ENCODE measurements around the gene BCOR. TPM values are rescaled to one million over a fixed set of nuclear protein-coding genes. Genes with fewer than 3 reads are reported as not detected.
A peak's percentile ranks its signal among the peaks of the same experiment; 100 is the strongest.

BCOR gene
- total and polyA plus RNA-seq, 9 of the 15 experiments (the other 6 are each of a cell fraction or from before 2014, with no cell fraction given), result 27.5 to 113 (median 37.6) TPM

DNA sequence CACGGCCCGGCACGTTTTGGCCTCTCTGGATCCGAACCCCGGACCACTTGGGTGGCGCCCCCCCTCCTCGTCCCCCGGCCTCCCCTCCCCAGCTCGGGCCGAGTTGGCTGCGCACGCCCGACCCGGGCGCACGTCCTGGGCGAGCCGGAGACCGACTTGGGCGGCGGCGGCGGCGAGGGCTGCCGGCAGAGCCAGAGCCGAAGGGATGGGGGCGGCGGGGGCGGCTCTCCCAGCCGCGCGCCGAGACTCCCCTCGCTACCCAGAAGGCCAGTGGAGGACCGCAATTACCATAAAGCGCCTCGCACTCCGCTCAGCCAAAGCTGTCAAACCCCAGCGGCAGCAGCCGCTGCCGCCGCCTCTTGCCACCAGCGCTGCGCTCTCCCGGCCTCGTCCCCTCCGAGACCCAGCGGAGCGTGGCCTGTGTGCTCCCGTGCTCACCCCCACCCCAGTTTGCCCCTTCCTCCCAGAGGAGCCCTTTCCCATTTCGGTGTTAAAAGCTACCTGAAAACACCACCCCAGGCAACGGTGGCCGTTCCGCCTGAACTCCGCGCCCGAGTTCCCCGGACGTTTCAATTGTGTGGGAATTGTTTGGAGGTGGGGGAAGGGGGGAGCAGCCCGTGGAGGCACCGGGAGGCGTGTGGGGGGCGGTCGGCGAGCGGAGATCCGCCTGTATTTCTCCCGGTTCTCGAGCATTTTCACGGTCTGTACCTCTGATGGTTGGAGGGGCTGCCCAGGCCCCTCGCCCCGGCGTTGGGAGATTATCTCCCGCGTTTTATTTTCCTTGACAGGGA lies 701 bp upstream of the BCOR start (continued):
- TF ChIP-seq, protein P1, sequence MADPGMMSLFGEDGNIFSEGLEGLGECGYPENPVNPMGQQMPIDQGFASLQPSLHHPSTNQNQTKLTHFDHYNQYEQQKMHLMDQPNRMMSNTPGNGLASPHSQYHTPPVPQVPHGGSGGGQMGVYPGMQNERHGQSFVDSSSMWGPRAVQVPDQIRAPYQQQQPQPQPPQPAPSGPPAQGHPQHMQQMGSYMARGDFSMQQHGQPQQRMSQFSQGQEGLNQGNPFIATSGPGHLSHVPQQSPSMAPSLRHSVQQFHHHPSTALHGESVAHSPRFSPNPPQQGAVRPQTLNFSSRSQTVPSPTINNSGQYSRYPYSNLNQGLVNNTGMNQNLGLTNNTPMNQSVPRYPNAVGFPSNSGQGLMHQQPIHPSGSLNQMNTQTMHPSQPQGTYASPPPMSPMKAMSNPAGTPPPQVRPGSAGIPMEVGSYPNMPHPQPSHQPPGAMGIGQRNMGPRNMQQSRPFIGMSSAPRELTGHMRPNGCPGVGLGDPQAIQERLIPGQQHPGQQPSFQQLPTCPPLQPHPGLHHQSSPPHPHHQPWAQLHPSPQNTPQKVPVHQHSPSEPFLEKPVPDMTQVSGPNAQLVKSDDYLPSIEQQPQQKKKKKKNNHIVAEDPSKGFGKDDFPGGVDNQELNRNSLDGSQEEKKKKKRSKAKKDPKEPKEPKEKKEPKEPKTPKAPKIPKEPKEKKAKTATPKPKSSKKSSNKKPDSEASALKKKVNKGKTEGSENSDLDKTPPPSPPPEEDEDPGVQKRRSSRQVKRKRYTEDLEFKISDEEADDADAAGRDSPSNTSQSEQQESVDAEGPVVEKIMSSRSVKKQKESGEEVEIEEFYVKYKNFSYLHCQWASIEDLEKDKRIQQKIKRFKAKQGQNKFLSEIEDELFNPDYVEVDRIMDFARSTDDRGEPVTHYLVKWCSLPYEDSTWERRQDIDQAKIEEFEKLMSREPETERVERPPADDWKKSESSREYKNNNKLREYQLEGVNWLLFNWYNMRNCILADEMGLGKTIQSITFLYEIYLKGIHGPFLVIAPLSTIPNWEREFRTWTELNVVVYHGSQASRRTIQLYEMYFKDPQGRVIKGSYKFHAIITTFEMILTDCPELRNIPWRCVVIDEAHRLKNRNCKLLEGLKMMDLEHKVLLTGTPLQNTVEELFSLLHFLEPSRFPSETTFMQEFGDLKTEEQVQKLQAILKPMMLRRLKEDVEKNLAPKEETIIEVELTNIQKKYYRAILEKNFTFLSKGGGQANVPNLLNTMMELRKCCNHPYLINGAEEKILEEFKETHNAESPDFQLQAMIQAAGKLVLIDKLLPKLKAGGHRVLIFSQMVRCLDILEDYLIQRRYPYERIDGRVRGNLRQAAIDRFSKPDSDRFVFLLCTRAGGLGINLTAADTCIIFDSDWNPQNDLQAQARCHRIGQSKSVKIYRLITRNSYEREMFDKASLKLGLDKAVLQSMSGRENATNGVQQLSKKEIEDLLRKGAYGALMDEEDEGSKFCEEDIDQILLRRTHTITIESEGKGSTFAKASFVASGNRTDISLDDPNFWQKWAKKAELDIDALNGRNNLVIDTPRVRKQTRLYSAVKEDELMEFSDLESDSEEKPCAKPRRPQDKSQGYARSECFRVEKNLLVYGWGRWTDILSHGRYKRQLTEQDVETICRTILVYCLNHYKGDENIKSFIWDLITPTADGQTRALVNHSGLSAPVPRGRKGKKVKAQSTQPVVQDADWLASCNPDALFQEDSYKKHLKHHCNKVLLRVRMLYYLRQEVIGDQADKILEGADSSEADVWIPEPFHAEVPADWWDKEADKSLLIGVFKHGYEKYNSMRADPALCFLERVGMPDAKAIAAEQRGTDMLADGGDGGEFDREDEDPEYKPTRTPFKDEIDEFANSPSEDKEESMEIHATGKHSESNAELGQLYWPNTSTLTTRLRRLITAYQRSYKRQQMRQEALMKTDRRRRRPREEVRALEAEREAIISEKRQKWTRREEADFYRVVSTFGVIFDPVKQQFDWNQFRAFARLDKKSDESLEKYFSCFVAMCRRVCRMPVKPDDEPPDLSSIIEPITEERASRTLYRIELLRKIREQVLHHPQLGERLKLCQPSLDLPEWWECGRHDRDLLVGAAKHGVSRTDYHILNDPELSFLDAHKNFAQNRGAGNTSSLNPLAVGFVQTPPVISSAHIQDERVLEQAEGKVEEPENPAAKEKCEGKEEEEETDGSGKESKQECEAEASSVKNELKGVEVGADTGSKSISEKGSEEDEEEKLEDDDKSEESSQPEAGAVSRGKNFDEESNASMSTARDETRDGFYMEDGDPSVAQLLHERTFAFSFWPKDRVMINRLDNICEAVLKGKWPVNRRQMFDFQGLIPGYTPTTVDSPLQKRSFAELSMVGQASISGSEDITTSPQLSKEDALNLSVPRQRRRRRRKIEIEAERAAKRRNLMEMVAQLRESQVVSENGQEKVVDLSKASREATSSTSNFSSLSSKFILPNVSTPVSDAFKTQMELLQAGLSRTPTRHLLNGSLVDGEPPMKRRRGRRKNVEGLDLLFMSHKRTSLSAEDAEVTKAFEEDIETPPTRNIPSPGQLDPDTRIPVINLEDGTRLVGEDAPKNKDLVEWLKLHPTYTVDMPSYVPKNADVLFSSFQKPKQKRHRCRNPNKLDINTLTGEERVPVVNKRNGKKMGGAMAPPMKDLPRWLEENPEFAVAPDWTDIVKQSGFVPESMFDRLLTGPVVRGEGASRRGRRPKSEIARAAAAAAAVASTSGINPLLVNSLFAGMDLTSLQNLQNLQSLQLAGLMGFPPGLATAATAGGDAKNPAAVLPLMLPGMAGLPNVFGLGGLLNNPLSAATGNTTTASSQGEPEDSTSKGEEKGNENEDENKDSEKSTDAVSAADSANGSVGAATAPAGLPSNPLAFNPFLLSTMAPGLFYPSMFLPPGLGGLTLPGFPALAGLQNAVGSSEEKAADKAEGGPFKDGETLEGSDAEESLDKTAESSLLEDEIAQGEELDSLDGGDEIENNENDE (IDR thresholded peaks at IDR 0.05; ENCODE audit: low read depth, low read length), result no peak
- TF ChIP-seq NCOA6 (IDR thresholded peaks at IDR 0.05) (no peak), GTF2E2 (tag; IDR thresholded peaks at IDR 0.05) (peak; percentile 72), PHF20 (IDR thresholded peaks at IDR 0.05; ENCODE audit: partially characterized antibody) (no peak), CHD2 (IDR thresholded peaks at IDR 0.05; ENCODE audit: low read depth, low read length) (no peak), RFX7 (CRISPR knock-in tag; IDR thresholded peaks at IDR 0.05) (no peak), ZNF707 (CRISPR knock-in tag; conservative IDR thresholded peaks at IDR 0.05) (no peak), SAP30 (IDR thresholded peaks at IDR 0.05; ENCODE audit: borderline replicate concordance, insufficient read depth, low read depth, low read length, poor library complexity, severe bottlenecking) (no peak), GABPB2 (CRISPR knock-in tag; conservative IDR thresholded peaks at IDR 0.05) (no peak), ZNF316 (IDR thresholded peaks at IDR 0.05) (no peak), ZNF507 (tag; conservative IDR thresholded peaks at IDR 0.05) (no peak)
- TF ChIP-seq, protein P2, sequence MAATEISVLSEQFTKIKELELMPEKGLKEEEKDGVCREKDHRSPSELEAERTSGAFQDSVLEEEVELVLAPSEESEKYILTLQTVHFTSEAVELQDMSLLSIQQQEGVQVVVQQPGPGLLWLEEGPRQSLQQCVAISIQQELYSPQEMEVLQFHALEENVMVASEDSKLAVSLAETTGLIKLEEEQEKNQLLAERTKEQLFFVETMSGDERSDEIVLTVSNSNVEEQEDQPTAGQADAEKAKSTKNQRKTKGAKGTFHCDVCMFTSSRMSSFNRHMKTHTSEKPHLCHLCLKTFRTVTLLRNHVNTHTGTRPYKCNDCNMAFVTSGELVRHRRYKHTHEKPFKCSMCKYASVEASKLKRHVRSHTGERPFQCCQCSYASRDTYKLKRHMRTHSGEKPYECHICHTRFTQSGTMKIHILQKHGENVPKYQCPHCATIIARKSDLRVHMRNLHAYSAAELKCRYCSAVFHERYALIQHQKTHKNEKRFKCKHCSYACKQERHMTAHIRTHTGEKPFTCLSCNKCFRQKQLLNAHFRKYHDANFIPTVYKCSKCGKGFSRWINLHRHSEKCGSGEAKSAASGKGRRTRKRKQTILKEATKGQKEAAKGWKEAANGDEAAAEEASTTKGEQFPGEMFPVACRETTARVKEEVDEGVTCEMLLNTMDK (IDR thresholded peaks at IDR 0.05; ENCODE audit: borderline replicate concordance, insufficient read depth, low read depth, low read length, poor library complexity, severe bottlenecking), result no peak
- TF ChIP-seq, protein P3, sequence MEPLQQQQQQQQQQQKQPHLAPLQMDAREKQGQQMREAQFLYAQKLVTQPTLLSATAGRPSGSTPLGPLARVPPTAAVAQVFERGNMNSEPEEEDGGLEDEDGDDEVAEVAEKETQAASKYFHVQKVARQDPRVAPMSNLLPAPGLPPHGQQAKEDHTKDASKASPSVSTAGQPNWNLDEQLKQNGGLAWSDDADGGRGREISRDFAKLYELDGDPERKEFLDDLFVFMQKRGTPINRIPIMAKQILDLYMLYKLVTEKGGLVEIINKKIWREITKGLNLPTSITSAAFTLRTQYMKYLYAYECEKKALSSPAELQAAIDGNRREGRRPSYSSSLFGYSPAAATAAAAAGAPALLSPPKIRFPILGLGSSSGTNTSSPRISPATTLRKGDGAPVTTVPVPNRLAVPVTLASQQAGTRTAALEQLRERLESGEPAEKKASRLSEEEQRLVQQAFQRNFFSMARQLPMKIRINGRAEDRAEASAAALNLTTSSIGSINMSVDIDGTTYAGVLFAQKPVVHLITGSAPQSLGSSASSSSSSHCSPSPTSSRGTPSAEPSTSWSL (CRISPR knock-in tag; IDR thresholded peaks at IDR 0.05; ENCODE audit: borderline replicate concordance), result no peak
